Effector CD4-positive, alpha-beta T cell (primary cell): Measurements from ENCODE around the gene SKA1.
"Not testable (repeated sequence)": the region's sequence is repeated elsewhere in the genome, so short reads cannot be mapped to it uniquely, and the experiment has no call there.

Experiments used
- DNase-seq: peaks from one replicate; pipeline ENCODE4 v3.0.0-alpha.2; 2020

Gene SKA1

GRCh38 chr18:50432915-50433314 is 58.1 kb downstream of the SKA1 start:
- DNase-seq: no peak

- DNase-seq: not testable (repeated sequence)
These were observed 61.9 kb downstream of the SKA1 start for GRCh38 chr18:50436742-50437141.

- no peak for DNase-seq
These were observed 64.7 kb downstream of the SKA1 start for GRCh38 chr18:50439460-50440015.

GRCh38 chr18:50441016-50441415 is 66.2 kb downstream of the SKA1 start:
- no peak for DNase-seq

- no peak for DNase-seq
These were observed 66.7 kb downstream of the SKA1 start for GRCh38 chr18:50441501-50441900.
